Cerebellar cortex (tissue), 1 donor: ENCODE data around the gene PPP1R3C.

ENCODE experiments used
- DNase-seq: peaks from one replicate; pipeline ENCODE4 v3.0.0-alpha.2; 2015; ENCODE audit warnings: low spot score

PPP1R3C gene

GRCh38 chr10:91629715-91630549 lies 2.9 kb downstream of the PPP1R3C start:
- DNase-seq, result no peak

GRCh38 chr10:91628383-91628782 lies 4.5 kb downstream of the PPP1R3C start:
- DNase-seq, result no peak

- no peak for DNase-seq
Measured at GRCh38 chr10:91627344-91628102, 5.3 kb downstream of the PPP1R3C start.

GRCh38 chr10:91626936-91627335 lies 5.9 kb downstream of the PPP1R3C start:
- DNase-seq, result no peak

GRCh38 chr10:91624633-91625032 lies 8.2 kb downstream of the PPP1R3C start:
- DNase-seq, result no peak

- DNase-seq, result no peak
Measured at GRCh38 chr10:91622601-91623000, 10.3 kb downstream of the PPP1R3C start.

- DNase-seq, result no peak
Measured at GRCh38 chr10:91621483-91622113, 11.3 kb downstream of the PPP1R3C start.

GRCh38 chr10:91617072-91617609 lies 15.7 kb downstream of the PPP1R3C start:
- DNase-seq, result no peak

- DNase-seq, result no peak
Measured at GRCh38 chr10:91616137-91616536, 16.7 kb downstream of the PPP1R3C start.

- no peak for DNase-seq
Measured at GRCh38 chr10:91614225-91614624, 18.6 kb downstream of the PPP1R3C start.

- no peak for DNase-seq
Measured at GRCh38 chr10:91613411-91614187, 19.3 kb downstream of the PPP1R3C start.

GRCh38 chr10:91610919-91611318 lies 22.0 kb downstream of the PPP1R3C start:
- DNase-seq, result no peak

GRCh38 chr10:91610444-91610843 lies 22.4 kb downstream of the PPP1R3C start:
- no peak for DNase-seq

- DNase-seq, result no peak
Measured at GRCh38 chr10:91607646-91608403, 25.0 kb downstream of the PPP1R3C start.

GRCh38 chr10:91605968-91606367 lies 26.9 kb downstream of the PPP1R3C start:
- DNase-seq, result no peak

- no peak for DNase-seq
Measured at GRCh38 chr10:91604553-91605534, 28.0 kb downstream of the PPP1R3C start.

- no peak for DNase-seq
Measured at GRCh38 chr10:91603931-91604331, 28.9 kb downstream of the PPP1R3C start.

- no peak for DNase-seq
Measured at GRCh38 chr10:91602868-91603568, 29.9 kb downstream of the PPP1R3C start.

- no peak for DNase-seq
Measured at GRCh38 chr10:91602449-91602848, 30.4 kb downstream of the PPP1R3C start.
